ENCODE results near the gene PHRF1. TPM values are rescaled to one million over a fixed set of nuclear protein-coding genes. Genes with fewer than 3 reads are reported as not detected.

PHRF1 gene
- total and polyA plus RNA-seq, 4 donors, result 2.4 to 25.2 (median 18.8) TPM

- DNase-seq (ENCODE audit: low spot score), result no peak
- H3K27me3 ChIP-seq (ENCODE audit: control insufficient read depth in 4 of 4, insufficient read depth in 4 of 4, low read length in 3 of 4), result no peaks in the 10 kb centered on the region
- H3K4me1 ChIP-seq (ENCODE audit: control insufficient read depth in 4 of 4, insufficient read depth in 4 of 4, low read length in 3 of 4), result peaks cover 13 to 64% (median 29%) of the 10 kb centered on the region in 4 donors
- TF ChIP-seq JUND (IDR thresholded peaks at IDR 0.05) (no peak), RXRA (IDR thresholded peaks at IDR 0.05) (peak; percentile 13 to 36), NR2F2 (IDR thresholded peaks at IDR 0.05) (no peak), RAD21 (IDR thresholded peaks at IDR 0.05) (peak in 1 of 2 donors; percentile 35), HNF4A (conservative IDR thresholded peaks at IDR 0.05) (peak in 1 of 2 donors; percentile 36), MAX (IDR thresholded peaks at IDR 0.05) (no peak), SP1 (IDR thresholded peaks at IDR 0.05) (peak; percentile 30)
- TF ChIP-seq, protein P1, sequence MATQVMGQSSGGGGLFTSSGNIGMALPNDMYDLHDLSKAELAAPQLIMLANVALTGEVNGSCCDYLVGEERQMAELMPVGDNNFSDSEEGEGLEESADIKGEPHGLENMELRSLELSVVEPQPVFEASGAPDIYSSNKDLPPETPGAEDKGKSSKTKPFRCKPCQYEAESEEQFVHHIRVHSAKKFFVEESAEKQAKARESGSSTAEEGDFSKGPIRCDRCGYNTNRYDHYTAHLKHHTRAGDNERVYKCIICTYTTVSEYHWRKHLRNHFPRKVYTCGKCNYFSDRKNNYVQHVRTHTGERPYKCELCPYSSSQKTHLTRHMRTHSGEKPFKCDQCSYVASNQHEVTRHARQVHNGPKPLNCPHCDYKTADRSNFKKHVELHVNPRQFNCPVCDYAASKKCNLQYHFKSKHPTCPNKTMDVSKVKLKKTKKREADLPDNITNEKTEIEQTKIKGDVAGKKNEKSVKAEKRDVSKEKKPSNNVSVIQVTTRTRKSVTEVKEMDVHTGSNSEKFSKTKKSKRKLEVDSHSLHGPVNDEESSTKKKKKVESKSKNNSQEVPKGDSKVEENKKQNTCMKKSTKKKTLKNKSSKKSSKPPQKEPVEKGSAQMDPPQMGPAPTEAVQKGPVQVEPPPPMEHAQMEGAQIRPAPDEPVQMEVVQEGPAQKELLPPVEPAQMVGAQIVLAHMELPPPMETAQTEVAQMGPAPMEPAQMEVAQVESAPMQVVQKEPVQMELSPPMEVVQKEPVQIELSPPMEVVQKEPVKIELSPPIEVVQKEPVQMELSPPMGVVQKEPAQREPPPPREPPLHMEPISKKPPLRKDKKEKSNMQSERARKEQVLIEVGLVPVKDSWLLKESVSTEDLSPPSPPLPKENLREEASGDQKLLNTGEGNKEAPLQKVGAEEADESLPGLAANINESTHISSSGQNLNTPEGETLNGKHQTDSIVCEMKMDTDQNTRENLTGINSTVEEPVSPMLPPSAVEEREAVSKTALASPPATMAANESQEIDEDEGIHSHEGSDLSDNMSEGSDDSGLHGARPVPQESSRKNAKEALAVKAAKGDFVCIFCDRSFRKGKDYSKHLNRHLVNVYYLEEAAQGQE (IDR thresholded peaks at IDR 0.05), result peak; percentile 30
- peak overlapping the region; percentile 1 to 39 for H3K27ac ChIP-seq (ENCODE audit: low read depth in 1 of 2, low read length in 2 of 2)
- H3K9me3 ChIP-seq (ENCODE audit: control insufficient read depth in 4 of 4, low read length in 3 of 4), result no peaks in the 10 kb centered on the region
- 46% methylated on average over 19 of the region's 19 CpGs for WGBS
- H3K36me3 ChIP-seq (ENCODE audit: control insufficient read depth in 4 of 4, insufficient read depth in 3 of 4, low read depth in 1 of 4, low read length in 3 of 4), result peaks cover 34 to 65% (median 37%) of the 10 kb centered on the region in 4 donors
- H3K4me3 ChIP-seq (ENCODE audit: low read depth in 1 of 3, low read length in 3 of 3), result no peak overlapping the region
- H3K9ac ChIP-seq (ENCODE audit: low read depth in 1 of 2, low read length in 2 of 2), result no peak overlapping the region
Measured at GRCh38 chr11:606245-606644, 30.0 kb downstream of the PHRF1 start.

- Histone ChIP-seq H3K27me3 (ENCODE audit: control insufficient read depth in 4 of 4, insufficient read depth in 4 of 4, low read length in 3 of 4) (no peaks in the 10 kb centered on the region), H3K4me3 (ENCODE audit: low read depth in 1 of 3, low read length in 3 of 3) (no peak overlapping the region), H3K36me3 (ENCODE audit: control insufficient read depth in 4 of 4, insufficient read depth in 3 of 4, low read depth in 1 of 4, low read length in 3 of 4) (peaks cover 29 to 59% (median 35%) of the 10 kb centered on the region in 4 donors), H3K9me3 (ENCODE audit: control insufficient read depth in 4 of 4, low read length in 3 of 4) (no peaks in the 10 kb centered on the region), H3K4me1 (ENCODE audit: control insufficient read depth in 4 of 4, insufficient read depth in 4 of 4, low read length in 3 of 4) (peaks cover 15 to 74% (median 36%) of the 10 kb centered on the region in 4 donors), H3K27ac (ENCODE audit: low read depth in 1 of 2, low read length in 2 of 2) (peak overlapping the region in 1 of 2 donors; percentile 1), H3K9ac (ENCODE audit: low read depth in 1 of 2, low read length in 2 of 2) (no peak overlapping the region)
- no peak for TF ChIP-seq EGR1 (IDR thresholded peaks at IDR 0.05; ENCODE audit: low read depth in 2 of 2)
- no peak for TF ChIP-seq RXRA (IDR thresholded peaks at IDR 0.05)
- TF ChIP-seq, protein P1 (IDR thresholded peaks at IDR 0.05), result no peak
- no peak for TF ChIP-seq FOXA2 (IDR thresholded peaks at IDR 0.05)
- TF ChIP-seq RAD21 (IDR thresholded peaks at IDR 0.05), result no peak
- no peak for TF ChIP-seq TAF1 (conservative IDR thresholded peaks at IDR 0.05)
- WGBS, result 88% methylated on average over 35 of the region's 35 CpGs
- no peak for DNase-seq (ENCODE audit: low spot score)
Measured at GRCh38 chr11:607020-607780, 30.9 kb downstream of the PHRF1 start.
